HepG2 (cell line): ENCODE results near the gene BZW1. TPM values are rescaled to one million over a fixed set of nuclear protein-coding genes. Genes with fewer than 3 reads are reported as not detected.

Source experiments
- AGO2 ChIP-seq: fragments of 200-400 bp; formaldehyde crosslinking; optimal IDR thresholded peaks from 2 replicates; pipeline ENCODE3; 2017; ENCODE audit warnings: mild to moderate bottlenecking, low read depth, low read length, moderate library complexity
- ARNTL ChIP-seq: sonication (generic); formaldehyde crosslinking; IDR thresholded peaks from 2 replicates; pipeline ENCODE4 v1.4.0; 2020; ENCODE audit warnings: mild to moderate bottlenecking, missing genetic modification reagents
- CHCHD3 ChIP-seq: sonication (generic); formaldehyde crosslinking; IDR thresholded peaks from 2 replicates; pipeline ENCODE4 v1.8.0; 2022; ENCODE audit warnings: mild to moderate bottlenecking, missing genetic modification reagents, moderate library complexity
- HMGXB4 ChIP-seq, 2 experiments: sonication (generic) in 1 of 2; formaldehyde crosslinking in 1 of 2; IDR thresholded peaks; 2 replicates each; pipeline versions ENCODE4 v1.4.0 to v1.6.1; 2018 to 2020; ENCODE audit warnings: missing genetic modification reagents in 2 of 2, borderline replicate concordance in 1 of 2, low read depth in 1 of 2, mild to moderate bottlenecking in 1 of 2, missing biosample characterization in 1 of 2
- HNRNPUL1 ChIP-seq: fragments of 200-400 bp; formaldehyde crosslinking; IDR thresholded peaks from 2 replicates; pipeline ENCODE4 v1.6.1; 2017; ENCODE audit warnings: low read depth, mild to moderate bottlenecking, low read length, moderate library complexity
- KLF13 ChIP-seq: sonication (generic); formaldehyde crosslinking; IDR thresholded peaks from 2 replicates; pipeline ENCODE4 v1.4.0; 2020; ENCODE audit warnings: mild to moderate bottlenecking, missing genetic modification reagents
- MXD4 ChIP-seq: IDR thresholded peaks from 2 replicates; pipeline ENCODE4 v1.6.1; 2016; ENCODE audit warnings: mild to moderate bottlenecking, missing biosample characterization, missing genetic modification reagents
- PAXIP1 ChIP-seq: sonication (generic); formaldehyde crosslinking; conservative IDR thresholded peaks from 2 replicates; pipeline ENCODE4 v1.4.0; 2020; ENCODE audit warnings: mild to moderate bottlenecking, missing genetic modification reagents, moderate library complexity
- RARA ChIP-seq: IDR thresholded peaks from 2 replicates; pipeline ENCODE4 v1.6.1; 2016; ENCODE audit warnings: missing genetic modification reagents, missing compliant biosample characterization
- SKIL ChIP-seq: sonication (generic); formaldehyde crosslinking; IDR thresholded peaks from 2 replicates; pipeline ENCODE4 v1.8.0; 2022; ENCODE audit warnings: missing genetic modification reagents, mild to moderate bottlenecking, moderate library complexity, borderline replicate concordance
- SPEN ChIP-seq: sonication (generic); formaldehyde crosslinking; IDR thresholded peaks from 2 replicates; pipeline ENCODE4 v1.5.1; 2020; ENCODE audit warnings: low read depth, mild to moderate bottlenecking, missing genetic modification reagents
- THAP7 ChIP-seq: sonication (generic); formaldehyde crosslinking; IDR thresholded peaks from 2 replicates; pipeline ENCODE4 v1.8.1; 2023; ENCODE audit warnings: mild to moderate bottlenecking, missing genetic modification reagents
- ZFX ChIP-seq: sonication (generic); formaldehyde crosslinking; IDR thresholded peaks from 2 replicates; pipeline ENCODE4 v1.4.0; 2020; ENCODE audit warnings: mild to moderate bottlenecking, low read depth, missing genetic modification reagents, moderate library complexity
- ZMYM4 ChIP-seq: sonication (generic); formaldehyde crosslinking; IDR thresholded peaks from 2 replicates; pipeline ENCODE4 v1.8.1; 2023; ENCODE audit warnings: mild to moderate bottlenecking, missing genetic modification reagents
- ZNF205 ChIP-seq: IDR thresholded peaks from 2 replicates; pipeline ENCODE4 v1.6.1; 2018; ENCODE audit warnings: missing biosample characterization, missing genetic modification reagents
- ZNF768 ChIP-seq: sonication (generic); formaldehyde crosslinking; IDR thresholded peaks from 2 replicates; pipeline ENCODE4 v1.4.0; 2020; ENCODE audit warnings: missing genetic modification reagents
- ZSCAN31 ChIP-seq: sonication (generic); formaldehyde crosslinking; IDR thresholded peaks from 2 replicates; pipeline ENCODE4 v1.5.0; 2020; ENCODE audit warnings: low read depth, mild to moderate bottlenecking, missing genetic modification reagents
- polyA plus RNA-seq, 8 experiments: library from polyadenylated mRNA; depleted of rRNA in 3 of 8; stranded (reverse) in 7 of 8; unstranded in 1 of 8; fragments of >200 nt; fragmentation: Illumina TruSeq in 4 of 8; extraction: Trizol in 4 of 8; gene quantifications; 2 replicates each; pipeline versions ENCODE4 v1.2.1 to v1.2.3, GENCODE V29; 2011 to 2016; ENCODE audit warnings: low read depth in 4 of 8, missing spikeins in 1 of 8, mixed read lengths in 1 of 8; ENCODE audit not compliant: insufficient read depth in 1 of 8
- total RNA-seq, 5 experiments: library from RNA; depleted of rRNA; stranded (reverse); fragments of >200 nt; fragmentation: Illumina TruSeq; extraction: Trizol; gene quantifications; 2 replicates each; pipeline ENCODE4 v1.2.3, GENCODE V29; 2016; ENCODE audit warnings: low read depth in 1 of 5
- TF ChIP-seq, protein P1 (sequence below): sonication (generic); formaldehyde crosslinking; IDR thresholded peaks from 2 replicates; pipeline ENCODE4 v1.8.0; 2023; ENCODE audit warnings: mild to moderate bottlenecking, missing genetic modification reagents

Gene BZW1
- total and polyA plus RNA-seq, 2 of the 13 experiments (the other 11 are each of a cell fraction or from before 2014, with no cell fraction given) = 106 to 384 TPM

- TF ChIP-seq AGO2 (peak; percentile 97), ZSCAN31 (CRISPR knock-in tag) (peak; percentile 34), RARA (CRISPR knock-in tag) (peak; percentile 46; the same call in 1 of the 2 replicates), ZNF205 (0 out of 2 replicates have a peak, but pooled peaks have one; percentile 48), ZNF768 (CRISPR knock-in tag) (peak; percentile 6; the same call in 1 of the 2 replicates), ARNTL (CRISPR knock-in tag) (peak; percentile 77; the same call in 1 of the 2 replicates), SPEN (no peak), PAXIP1 (peak; percentile 2; the same call in 1 of the 2 replicates), HMGXB4 (CRISPR knock-in tag; IDR thresholded peaks at IDR 0.05; ENCODE audit: borderline replicate concordance in 1 of 2, low read depth in 1 of 2) (peak; percentile 97 to 99), HNRNPUL1 (peak; percentile 60; the same call in 1 of the 2 replicates), THAP7 (peak; percentile 13; the same call in 1 of the 2 replicates), SKIL (no peak), ZMYM4 (peak; percentile 55; the same call in 1 of the 2 replicates), ZFX (CRISPR knock-in tag) (peak; percentile 89), CHCHD3 (CRISPR knock-in tag) (no peak), MXD4 (CRISPR knock-in tag) (peak; percentile 64), KLF13 (CRISPR knock-in tag) (no peak)
- TF ChIP-seq, protein P1, sequence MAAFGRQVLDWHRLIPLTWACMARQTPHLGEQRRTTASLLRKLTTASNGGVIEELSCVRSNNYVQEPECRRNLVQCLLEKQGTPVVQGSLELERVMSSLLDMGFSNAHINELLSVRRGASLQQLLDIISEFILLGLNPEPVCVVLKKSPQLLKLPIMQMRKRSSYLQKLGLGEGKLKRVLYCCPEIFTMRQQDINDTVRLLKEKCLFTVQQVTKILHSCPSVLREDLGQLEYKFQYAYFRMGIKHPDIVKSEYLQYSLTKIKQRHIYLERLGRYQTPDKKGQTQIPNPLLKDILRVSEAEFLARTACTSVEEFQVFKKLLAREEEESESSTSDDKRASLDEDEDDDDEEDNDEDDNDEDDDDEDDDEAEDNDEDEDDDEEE (CRISPR knock-in tag) = peak; percentile 60; the same call in 1 of the 2 replicates
Measured at GRCh38 chr2:200812122-200813022, 662 bp downstream of the BZW1 start (continued).
